Measurements from ENCODE around the gene DMRTC2.

- TF ChIP-seq CTCF (IDR thresholded peaks at IDR 0.05) (no peak), EZH2 (IDR thresholded peaks at IDR 0.05; ENCODE audit: borderline replicate concordance, insufficient read depth, low read depth, low read length, poor library complexity, severe bottlenecking) (no peak)
Observed at GRCh38 chr19:41889896-41890295, 45.1 kb downstream of the DMRTC2 start.
